GM12874 (cell line): ENCODE measurements around the gene GPHA2.

ENCODE experiments used
- TF ChIP-seq, protein P1 (sequence below): IDR thresholded peaks from 2 replicates; pipeline ENCODE4 v1.5.1; 2011; ENCODE audit warnings: low read depth, mild to moderate bottlenecking, control low read depth, low read length, moderate library complexity; ENCODE audit not compliant: insufficient read depth

Gene GPHA2

DNA sequence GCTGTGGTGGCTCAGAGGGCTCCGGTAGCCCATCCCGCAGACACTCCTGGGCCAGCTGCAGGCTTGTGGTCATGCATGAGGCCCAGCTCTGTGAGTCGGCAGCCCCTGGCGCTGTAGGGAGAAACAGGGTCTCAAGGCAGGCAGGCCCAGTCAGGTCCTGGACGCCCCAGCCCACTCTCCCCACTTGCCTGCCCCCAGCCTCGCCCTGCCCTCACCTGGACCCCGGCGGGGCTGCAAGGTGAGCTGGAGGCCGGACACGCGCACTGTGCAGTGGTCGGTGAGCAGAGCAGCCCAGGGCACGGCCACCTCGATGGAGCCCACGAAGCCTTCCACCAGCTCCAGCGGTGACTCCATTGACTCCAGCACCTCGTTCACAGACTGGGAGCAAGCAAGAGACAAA, 21.6 kb downstream of the GPHA2 start:
- TF ChIP-seq, protein P1, sequence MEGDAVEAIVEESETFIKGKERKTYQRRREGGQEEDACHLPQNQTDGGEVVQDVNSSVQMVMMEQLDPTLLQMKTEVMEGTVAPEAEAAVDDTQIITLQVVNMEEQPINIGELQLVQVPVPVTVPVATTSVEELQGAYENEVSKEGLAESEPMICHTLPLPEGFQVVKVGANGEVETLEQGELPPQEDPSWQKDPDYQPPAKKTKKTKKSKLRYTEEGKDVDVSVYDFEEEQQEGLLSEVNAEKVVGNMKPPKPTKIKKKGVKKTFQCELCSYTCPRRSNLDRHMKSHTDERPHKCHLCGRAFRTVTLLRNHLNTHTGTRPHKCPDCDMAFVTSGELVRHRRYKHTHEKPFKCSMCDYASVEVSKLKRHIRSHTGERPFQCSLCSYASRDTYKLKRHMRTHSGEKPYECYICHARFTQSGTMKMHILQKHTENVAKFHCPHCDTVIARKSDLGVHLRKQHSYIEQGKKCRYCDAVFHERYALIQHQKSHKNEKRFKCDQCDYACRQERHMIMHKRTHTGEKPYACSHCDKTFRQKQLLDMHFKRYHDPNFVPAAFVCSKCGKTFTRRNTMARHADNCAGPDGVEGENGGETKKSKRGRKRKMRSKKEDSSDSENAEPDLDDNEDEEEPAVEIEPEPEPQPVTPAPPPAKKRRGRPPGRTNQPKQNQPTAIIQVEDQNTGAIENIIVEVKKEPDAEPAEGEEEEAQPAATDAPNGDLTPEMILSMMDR, result no peak

DNA sequence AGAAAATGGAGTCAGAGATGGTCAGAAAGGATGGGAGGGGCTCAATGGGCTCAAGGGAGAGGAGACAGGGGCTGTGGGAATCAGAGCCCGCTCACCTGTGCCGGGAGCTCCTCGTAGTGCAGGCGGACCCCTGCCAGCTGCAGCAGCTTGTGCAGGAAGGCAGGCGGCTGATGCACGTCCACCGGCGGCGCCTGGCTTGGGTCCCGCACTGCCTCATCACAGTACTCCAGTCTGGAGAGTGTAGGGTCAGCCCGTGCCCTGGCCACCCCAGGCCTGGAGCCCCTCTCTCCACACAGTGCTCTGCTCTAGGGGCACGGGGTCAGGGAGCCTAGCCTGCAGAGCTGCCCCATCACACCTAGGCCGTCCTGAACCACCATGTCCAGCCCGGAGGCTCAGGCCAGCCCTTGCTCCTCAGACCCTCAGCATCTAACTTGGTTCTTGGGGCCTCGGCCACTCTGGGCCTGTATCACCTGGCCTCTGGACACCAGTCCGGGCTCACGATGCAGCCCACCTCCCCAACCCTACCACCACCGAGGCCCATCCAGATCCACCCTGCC, 22.4 kb downstream of the GPHA2 start:
- TF ChIP-seq, protein P1, result no peak

DNA sequence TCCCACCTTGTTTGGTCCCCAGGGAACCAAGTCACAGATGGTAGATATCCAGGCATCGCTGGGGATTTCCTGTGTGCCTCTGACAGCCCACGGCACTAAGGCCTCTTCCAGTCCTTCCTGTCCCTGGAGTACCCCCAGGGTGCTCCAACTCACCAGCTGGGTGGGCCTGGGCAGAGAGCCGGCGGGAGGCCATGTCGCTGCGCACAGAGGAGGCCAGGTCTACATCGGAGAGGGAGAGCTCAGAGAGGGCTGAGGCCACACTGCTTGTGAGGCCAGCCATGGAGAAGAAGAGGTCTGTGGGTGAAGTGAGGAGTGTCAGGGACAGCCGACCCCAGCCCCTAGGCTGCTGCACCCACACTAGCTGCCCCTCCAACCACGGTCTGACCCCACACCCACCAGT, 24.0 kb downstream of the GPHA2 start:
- TF ChIP-seq, protein P1, result no peak

DNA sequence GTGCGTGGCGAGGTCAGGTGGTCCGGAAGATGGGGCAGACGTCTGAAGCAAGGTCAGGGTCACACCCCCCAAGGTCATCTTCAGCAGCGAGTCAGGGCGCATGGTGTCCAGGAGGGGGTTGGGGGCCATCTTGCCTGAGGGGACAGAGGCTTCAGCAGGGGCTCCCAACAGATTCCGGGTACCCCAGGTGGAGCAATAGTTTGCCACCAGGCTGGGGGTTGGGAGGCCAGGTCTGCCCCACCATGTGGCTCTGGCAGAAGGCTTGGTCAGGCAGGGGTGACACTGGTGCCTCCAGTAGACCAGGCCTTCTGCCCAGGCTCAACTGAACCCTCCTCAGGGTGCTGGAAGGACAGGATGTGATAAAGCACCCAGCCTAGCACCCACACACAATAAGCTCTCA, 24.6 kb downstream of the GPHA2 start:
- TF ChIP-seq, protein P1, result no peak

DNA sequence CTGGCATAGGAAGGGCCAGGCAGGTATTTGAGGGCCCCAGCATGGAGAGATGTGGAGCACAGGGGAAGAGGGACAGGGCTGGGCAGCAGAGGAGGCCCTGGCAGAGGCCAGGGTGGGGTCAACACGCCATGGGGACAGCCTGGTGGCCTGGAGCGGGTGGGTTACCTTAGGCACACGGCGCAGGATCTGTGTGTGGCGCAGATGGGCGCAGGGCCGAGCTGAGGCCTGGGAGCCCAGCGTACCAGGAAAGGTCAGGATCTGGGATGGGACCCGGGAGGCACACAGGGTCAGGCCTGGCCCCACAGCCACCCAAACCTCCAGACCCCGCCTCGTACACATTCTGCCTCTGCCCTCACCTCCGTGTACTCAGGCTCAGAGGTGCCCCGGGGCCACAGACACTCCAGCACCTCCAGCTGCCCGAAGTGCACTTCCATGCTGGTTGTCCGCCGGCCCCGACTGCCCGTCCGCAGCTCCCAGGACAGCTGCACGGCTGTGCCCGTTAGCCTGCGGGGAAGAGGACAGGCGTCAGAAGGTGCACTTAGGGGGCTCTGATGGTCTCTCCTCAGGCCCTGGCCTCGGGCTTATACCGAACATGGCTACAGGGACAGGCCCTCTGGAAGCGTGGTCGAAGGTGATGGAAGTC, 25.1 kb downstream of the GPHA2 start:
- TF ChIP-seq, protein P1, result no peak

DNA sequence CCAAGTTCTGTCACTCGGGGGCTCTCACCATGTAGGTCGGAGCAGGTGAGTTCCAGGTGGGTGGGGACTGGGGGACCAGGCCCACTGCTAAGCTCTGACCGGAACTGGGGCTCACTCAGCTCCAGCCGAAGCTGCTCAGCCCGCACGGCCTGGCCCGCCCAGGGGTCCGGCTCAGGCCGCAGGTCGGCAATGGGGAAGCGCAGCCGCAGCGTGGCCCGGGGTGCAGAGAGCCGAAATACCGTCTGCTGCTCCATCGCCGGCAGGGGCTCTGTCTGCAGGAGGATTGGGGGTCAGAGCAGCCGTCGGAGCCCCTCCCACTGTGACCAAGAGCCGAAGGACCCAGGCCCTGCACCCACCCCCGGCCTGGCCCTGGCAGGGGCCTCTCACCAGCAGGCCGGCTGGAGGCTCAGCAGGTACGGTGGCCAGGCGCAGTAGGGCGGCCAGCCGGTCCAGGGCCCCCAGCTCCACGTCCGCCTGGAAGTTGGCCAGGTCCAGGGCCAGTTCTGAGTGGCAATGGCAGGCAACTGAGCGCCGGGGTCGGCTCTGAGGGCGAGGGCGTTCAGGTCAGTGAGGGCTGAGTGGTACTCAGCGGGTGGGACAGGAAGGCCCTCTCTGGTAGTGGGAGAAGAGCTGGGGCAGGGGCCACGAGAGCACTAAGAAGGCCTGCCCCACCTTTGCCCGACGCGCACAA, 25.9 kb downstream of the GPHA2 start:
- TF ChIP-seq, protein P1, result no peak

DNA sequence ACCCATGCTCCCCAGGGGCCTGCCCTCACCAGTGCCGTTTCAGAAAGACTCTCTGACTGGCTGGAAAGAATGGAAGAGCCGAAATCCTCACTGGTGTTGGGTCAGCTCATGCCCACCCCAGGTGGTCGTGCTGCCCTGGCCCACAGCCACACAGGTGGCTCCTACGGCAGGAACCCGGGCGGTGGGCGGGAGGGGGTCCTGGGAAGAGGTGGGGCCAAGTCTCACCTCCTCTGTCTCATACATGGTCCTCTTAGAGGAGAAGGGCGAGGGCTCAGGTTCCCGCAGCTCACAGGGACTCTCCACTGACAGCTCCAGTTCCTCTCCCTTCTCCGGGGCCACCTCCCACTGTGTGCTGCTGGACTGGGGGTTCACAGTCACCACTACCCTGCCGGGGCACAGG, 26.9 kb downstream of the GPHA2 start:
- TF ChIP-seq, protein P1, result no peak
